Activated T-helper 17 cell treated with anti-CD3 and anti-CD28 coated beads, Interleukin-2, amount 50 U/mL, for 72 hours (primary cell): ENCODE measurements around the gene PPP1R11. TPM values are rescaled to one million over a fixed set of nuclear protein-coding genes. Genes with fewer than 3 reads are reported as not detected.

ENCODE experiments used
- ATAC-seq: fragments of 150-1000 bp; cut with Tn5 transposase; replicated peaks from 2 replicates; pipeline ENCODE4 v1.10.0; 2021; ENCODE audit warnings: mild to moderate bottlenecking, moderate library complexity
- H3K27ac Mint-ChIP-seq: one replicate; pipeline ENCODE4 v1.8.0; 2022; ENCODE audit warnings: mixed read lengths
- H3K27me3 Mint-ChIP-seq: one replicate; pipeline ENCODE4 v1.8.0; 2022; ENCODE audit warnings: mixed read lengths
- H3K36me3 Mint-ChIP-seq: one replicate; pipeline ENCODE4 v1.8.0; 2022; ENCODE audit warnings: low read depth, mild to moderate bottlenecking, mixed read lengths
- H3K4me1 Mint-ChIP-seq: one replicate; pipeline ENCODE4 v1.8.0; 2022; ENCODE audit warnings: mixed read lengths
- H3K4me3 Mint-ChIP-seq: one replicate; pipeline ENCODE4 v1.8.0; 2022; ENCODE audit warnings: mild to moderate bottlenecking, mixed read lengths
- H3K9me3 Mint-ChIP-seq: one replicate; pipeline ENCODE4 v1.8.0; 2022; ENCODE audit warnings: mixed read lengths
- total RNA-seq, 2 donors: library from RNA; stranded (reverse); gene quantifications; one replicate each; pipeline ENCODE4 v1.2.3, GENCODE V29; 2022

The PPP1R11 gene
- total RNA-seq, 2 donors from 2014 or later, result 50.8 to 69.9 TPM

DNA sequence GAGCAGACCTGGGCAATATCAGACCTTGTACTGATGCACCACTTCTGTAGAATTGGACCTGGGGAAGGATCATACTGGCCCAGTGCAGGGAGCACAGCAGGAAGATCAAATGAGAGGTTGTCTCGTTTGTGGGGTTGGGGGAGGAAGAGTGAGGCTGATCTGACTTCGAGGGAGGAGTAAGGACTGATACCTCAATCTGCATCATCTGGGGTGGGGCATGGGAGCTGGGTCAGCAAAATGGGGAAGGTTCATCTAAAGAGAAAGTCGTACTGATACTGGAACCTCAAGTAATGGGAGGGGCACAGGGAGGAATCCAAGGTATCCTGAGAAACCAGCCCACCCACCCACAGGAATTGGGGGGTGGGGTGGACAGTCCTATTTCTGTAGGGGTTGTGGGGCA lies 4.9 kb downstream of the PPP1R11 start:
- Mint-ChIP-seq H3K27ac (no peak overlapping the region), H3K9me3 (no peaks in the 10 kb centered on the region), H3K4me1 (peaks cover 57% of the 10 kb centered on the region), H3K27me3 (peaks cover 32% of the 10 kb centered on the region), H3K4me3 (peak overlapping the region; percentile 2), H3K36me3 (peaks cover 51% of the 10 kb centered on the region)
- ATAC-seq, result no peak

DNA sequence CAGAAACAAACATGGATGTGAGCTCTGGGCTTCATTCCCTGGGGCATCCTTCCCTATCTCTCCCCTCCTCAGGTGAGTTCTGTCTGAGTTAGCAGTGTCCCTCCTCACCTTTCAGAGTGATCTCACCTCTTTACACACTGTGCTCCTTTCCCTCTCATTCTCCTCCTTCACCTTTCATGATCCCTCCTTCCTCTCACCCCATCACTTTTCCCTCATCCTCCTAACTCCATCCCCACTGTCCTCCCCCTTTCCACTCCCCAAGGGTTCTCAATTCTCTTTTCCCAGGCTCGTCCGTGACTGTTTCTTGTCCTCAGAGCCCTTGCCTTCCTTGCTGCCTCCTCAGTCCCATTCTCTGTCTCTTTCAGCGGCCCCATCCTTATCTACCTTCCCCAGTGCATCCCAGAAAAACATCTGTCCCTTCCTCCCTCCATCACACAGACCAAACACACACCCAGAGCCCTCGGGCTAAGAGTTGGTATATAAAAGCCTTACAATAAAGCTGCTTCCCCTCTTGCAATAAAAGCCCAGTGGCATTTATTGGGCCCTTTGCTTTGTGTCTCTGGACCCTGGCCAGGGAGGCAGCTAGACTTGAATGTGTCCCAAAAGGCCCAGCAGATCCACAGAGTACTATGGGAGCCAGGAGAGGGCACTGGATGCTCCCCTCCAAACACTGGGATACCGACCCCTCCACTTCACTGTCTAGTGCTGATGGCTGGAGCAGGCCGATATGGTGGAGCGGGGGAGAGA lies 6.7 kb downstream of the PPP1R11 start:
- ATAC-seq, result no peak
- H3K27ac Mint-ChIP-seq, result no peak overlapping the region

DNA sequence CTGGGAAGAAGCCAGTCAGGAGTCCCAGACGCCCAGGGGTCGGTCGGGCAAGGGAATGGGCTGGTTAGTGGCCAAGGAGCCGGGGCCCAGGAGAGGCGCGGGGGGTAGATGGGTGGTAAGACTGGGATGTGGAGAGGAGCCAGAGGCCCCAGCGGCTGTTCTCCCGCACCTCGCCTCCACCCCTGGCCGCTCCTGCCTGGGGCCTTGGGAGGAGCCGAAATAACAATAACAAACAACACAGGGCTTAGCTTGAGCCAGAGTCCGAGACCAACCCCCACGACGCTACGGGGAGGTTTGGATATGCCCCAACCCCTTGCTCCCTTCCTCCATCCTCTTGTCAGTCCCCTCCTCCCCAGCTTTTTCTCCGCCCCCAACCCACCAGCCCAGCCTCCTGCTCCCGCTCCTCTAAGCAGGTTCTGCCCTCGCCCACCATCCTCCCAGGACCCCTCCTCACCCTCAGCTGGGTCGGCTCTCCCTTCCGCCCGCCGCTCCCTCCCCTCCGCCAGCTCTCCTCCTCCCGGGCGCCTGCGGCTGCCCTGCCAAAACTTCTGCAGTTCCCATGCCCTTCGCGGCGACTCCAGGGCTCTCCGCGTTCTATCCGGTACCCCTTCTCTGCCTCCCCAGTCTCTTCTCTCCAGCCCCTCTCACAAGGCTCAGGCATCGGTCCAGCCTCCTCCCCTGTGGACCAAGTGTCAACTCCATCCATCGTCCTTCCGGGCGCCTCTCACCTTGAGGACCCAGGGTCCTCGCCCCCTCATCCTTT lies 7.5 kb downstream of the PPP1R11 start:
- H3K4me1 Mint-ChIP-seq, result peaks cover 53% of the 10 kb centered on the region
- H3K4me3 Mint-ChIP-seq, result peak overlapping the region; percentile 68
- peaks cover 25% of the 10 kb centered on the region for H3K36me3 Mint-ChIP-seq
- H3K27me3 Mint-ChIP-seq, result peaks cover 32% of the 10 kb centered on the region
- no peaks in the 10 kb centered on the region for H3K9me3 Mint-ChIP-seq
- ATAC-seq, result no peak
- H3K27ac Mint-ChIP-seq, result no peak overlapping the region

More for the DNA sequence above, 6.7 kb downstream of the PPP1R11 start:
- peaks cover 53% of the 10 kb centered on the region for H3K4me1 Mint-ChIP-seq
- H3K27me3 Mint-ChIP-seq, result peaks cover 32% of the 10 kb centered on the region
- peak overlapping the region; percentile 68 for H3K4me3 Mint-ChIP-seq
- H3K36me3 Mint-ChIP-seq, result peaks cover 33% of the 10 kb centered on the region
- H3K9me3 Mint-ChIP-seq, result no peaks in the 10 kb centered on the region

DNA sequence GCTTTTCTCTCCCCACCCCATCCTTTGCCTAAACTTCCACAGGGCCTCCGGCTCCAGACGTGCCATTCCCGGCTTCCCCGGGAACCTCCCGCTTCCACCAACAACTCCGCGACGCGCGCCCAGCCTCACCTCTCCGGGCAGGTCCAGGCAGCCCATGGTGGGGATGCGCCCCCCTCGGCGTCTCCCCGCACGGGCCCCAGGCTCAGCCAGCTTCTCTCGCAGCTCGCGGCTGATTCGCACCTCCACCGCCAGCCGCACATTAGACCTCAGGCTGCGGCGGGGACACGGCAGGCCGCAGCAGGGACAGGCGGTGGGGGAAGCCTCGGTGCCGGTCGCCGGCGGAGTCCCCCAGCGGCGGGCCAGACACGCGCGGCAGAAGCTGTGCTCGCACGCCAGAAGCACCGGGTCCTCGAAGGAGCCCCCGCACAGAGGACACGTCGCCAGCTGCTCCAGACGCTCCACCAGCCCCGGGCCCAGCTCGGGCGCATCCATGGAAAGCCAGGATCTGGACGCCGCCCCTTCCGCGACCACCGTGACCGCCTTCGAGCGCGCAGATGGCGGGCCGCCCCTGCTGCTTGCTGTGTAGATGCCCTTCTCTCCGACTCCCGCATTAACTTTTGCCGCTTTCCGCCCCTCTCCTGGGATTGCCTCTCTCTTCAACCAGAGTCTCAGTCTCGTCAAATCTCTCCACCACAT lies 8.2 kb downstream of the PPP1R11 start, which contains the start of gene RNF39:
Gene RNF39, minus strand, starts transcription at position 676 of the 696 bp plus-strand sequence. Its CDS starts 184 bp downstream, at position 492.
- peaks cover 30% of the 10 kb centered on the region for H3K27me3 Mint-ChIP-seq
- no peaks in the 10 kb centered on the region for H3K9me3 Mint-ChIP-seq
- H3K4me3 Mint-ChIP-seq, result peak within 1 kb of the TSS; percentile 68
- no peak for ATAC-seq
- H3K4me1 Mint-ChIP-seq, result peaks cover 47% of the 10 kb centered on the region
- H3K36me3 Mint-ChIP-seq, result peaks cover 17% of the 10 kb centered on the region
- H3K27ac Mint-ChIP-seq, result no peak within 1 kb of the TSS

DNA sequence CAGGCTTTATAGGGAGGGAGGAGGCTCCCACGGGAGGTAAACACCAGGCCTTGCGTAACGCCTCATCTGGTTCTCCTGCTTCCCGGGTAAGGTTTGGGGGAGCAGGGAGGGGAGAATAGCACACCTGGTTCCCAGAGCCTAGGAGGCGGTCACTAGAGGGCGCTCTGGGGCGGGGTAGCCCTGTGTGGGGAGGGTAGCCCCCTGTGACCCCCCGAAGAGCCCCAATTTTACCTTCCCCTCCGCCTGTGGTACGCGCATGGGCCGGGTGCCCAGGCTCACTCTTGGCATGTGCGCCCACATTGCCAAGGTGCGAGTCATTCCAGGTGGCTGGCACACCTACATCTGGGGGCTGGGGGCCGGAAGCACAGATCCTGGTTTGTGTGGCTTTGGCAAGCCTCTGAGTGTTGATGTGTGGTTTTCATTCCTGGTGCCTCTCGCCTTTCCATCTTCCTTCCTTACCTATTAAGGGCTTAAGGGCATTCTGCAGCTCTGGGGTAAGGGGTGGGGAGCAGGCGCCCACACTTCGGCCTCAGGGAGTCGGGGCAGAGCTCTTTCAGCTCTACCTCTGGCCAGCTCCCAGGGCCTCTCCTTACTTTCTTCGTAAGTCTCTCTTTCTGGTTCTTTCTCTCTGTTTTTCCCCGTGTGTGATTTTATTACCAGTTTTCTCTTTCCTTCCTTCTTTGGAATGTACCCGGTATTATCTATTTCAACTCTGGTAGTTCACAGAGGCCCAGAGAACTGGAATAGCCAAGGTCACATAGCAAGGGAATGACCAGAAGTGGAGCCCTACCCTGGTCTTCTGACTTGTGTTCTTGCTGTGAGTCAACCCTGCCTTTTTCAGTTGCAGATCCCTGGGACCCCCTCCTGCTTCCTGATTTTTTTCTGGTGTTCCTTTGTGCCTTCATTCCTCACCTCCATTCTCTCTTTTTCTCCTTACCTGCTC lies 9.1 kb downstream of the PPP1R11 start:
- peaks cover 25% of the 10 kb centered on the region for H3K27me3 Mint-ChIP-seq
- no peak overlapping the region for H3K27ac Mint-ChIP-seq
- peaks cover 10% of the 10 kb centered on the region for H3K36me3 Mint-ChIP-seq
- H3K4me1 Mint-ChIP-seq, result peaks cover 39% of the 10 kb centered on the region
- no peaks in the 10 kb centered on the region for H3K9me3 Mint-ChIP-seq
- no peak for ATAC-seq
- H3K4me3 Mint-ChIP-seq, result peak overlapping the region; percentile 68

DNA sequence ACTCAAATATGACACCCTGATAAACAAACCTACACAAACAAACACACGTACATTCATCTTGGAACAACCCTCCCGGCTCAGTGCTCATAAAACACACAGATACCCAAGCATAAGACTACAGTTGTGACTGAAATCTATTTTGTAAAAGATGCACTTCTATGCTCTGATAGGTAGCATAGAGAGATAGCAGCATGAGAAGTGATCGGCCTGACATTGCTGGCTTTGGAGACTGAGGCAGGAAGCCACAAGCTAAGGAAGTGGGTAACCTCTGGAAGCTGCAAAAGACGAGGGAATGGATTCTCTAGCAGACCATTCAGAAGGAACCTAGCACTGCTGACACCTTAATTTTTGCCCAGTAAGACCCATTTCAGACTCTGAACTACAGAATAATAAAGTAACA lies 10.2 kb downstream of the PPP1R11 start:
- peaks cover 32% of the 10 kb centered on the region for H3K4me1 Mint-ChIP-seq
- peaks cover 17% of the 10 kb centered on the region for H3K27me3 Mint-ChIP-seq
- H3K27ac Mint-ChIP-seq, result no peak overlapping the region
- no peaks in the 10 kb centered on the region for H3K9me3 Mint-ChIP-seq
- peaks cover 2% of the 10 kb centered on the region for H3K36me3 Mint-ChIP-seq
- no peak overlapping the region for H3K4me3 Mint-ChIP-seq
- no peak for ATAC-seq

DNA sequence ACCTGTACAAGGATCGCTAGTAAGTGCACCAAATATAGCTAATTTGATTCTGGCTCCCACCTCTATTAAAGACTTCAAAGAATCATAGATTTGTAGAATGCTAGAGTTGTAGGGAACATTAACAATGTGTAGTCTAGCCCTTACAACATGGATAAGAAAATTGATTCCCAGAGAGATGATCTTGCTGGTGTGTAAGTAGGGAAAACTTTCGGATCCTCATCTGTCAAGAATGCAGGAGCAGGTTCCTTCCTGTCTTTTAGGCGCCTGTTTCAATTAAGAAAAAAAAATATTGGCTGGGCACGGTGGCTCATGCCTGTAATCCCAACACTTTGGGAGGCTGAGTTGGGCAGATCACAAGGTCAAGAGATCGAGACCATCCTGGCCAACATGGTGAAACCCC lies 20.9 kb downstream of the PPP1R11 start:
- H3K27me3 Mint-ChIP-seq, result peaks cover 28% of the 10 kb centered on the region
- no peaks in the 10 kb centered on the region for H3K9me3 Mint-ChIP-seq
- ATAC-seq, result no peak
- no peak overlapping the region for H3K27ac Mint-ChIP-seq
- H3K4me1 Mint-ChIP-seq, result no peaks in the 10 kb centered on the region
- no peak overlapping the region for H3K4me3 Mint-ChIP-seq
- no peaks in the 10 kb centered on the region for H3K36me3 Mint-ChIP-seq

DNA sequence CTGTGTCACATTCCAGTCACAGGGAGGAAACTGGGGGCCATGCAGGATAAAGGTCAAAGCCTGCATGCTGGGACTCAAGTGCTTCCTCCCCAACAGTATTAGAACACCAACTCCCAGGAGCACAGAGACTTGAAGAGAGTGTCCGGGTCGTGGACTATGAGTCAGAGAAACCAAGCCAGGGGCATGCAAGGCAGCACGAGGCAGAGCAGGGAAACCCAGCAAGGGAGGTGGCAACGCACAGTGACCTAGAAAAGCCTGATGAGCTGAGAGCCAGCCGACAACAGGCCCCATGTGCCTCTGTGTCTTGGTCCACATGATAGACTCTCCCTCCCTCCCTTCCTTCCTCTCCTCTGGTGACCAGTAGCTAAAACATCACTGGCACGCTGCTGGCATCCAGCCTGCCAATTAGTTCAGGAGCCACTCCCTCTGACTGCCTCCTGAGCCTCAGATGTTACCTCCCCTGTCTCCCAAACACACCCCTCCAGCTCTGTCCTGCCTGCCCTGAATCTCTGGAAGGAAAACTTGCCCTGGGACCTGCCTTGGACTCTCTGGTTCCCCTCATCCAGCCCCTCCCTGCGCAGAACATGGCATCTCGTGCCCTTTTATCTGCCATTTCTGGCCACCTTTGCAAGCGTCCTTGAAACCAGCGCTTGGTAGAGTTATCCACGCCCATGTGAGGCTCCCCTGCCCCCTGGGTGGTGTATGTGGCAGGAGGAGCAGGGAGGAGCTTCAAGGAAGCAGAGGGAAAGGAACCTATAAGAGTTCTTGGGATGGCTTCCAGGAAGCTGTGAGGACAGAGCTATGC lies 24.8 kb downstream of the PPP1R11 start:
- Mint-ChIP-seq H3K4me3 (no peak overlapping the region), H3K36me3 (no peaks in the 10 kb centered on the region), H3K27me3 (peaks cover 48% of the 10 kb centered on the region), H3K9me3 (no peaks in the 10 kb centered on the region), H3K27ac (no peak overlapping the region), H3K4me1 (no peaks in the 10 kb centered on the region)
- no peak for ATAC-seq

DNA sequence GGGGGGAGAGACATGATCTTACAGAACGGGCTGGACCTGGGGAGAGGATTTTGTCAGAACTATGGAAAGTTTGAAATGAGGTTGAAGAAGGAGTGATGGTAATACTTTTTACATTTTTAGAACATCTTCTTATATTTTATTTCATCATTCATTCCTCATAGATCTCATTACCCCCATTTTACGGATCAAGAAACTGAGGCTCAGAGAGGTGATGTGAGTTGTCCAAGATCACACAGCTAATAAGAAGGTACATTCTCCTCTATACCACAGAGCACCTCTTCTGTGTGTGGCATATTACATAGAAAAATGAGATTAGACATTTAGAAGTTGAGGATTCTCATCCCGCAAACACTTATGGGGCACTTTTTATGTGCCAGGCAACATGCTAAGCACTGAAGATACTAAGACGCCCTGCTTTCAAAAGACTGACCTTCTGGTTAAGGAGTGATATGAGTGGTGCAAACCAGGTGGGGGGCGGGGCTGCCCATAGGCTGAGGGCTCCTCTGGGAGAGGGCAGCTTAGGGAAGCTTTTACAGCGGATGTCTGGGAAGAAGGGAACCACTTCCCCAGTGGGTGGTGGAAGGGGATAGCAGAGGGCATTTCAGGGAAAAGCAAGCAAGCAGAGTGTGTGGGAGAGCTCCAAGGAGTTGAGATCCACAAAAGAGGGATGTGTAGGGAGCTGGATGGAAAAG lies 26.0 kb downstream of the PPP1R11 start:
- no peak overlapping the region for H3K4me3 Mint-ChIP-seq
- H3K27me3 Mint-ChIP-seq, result peaks cover 53% of the 10 kb centered on the region
- H3K36me3 Mint-ChIP-seq, result no peaks in the 10 kb centered on the region
- no peak for ATAC-seq
- no peak overlapping the region for H3K27ac Mint-ChIP-seq
- H3K9me3 Mint-ChIP-seq, result no peaks in the 10 kb centered on the region
- H3K4me1 Mint-ChIP-seq, result peaks cover 10% of the 10 kb centered on the region

DNA sequence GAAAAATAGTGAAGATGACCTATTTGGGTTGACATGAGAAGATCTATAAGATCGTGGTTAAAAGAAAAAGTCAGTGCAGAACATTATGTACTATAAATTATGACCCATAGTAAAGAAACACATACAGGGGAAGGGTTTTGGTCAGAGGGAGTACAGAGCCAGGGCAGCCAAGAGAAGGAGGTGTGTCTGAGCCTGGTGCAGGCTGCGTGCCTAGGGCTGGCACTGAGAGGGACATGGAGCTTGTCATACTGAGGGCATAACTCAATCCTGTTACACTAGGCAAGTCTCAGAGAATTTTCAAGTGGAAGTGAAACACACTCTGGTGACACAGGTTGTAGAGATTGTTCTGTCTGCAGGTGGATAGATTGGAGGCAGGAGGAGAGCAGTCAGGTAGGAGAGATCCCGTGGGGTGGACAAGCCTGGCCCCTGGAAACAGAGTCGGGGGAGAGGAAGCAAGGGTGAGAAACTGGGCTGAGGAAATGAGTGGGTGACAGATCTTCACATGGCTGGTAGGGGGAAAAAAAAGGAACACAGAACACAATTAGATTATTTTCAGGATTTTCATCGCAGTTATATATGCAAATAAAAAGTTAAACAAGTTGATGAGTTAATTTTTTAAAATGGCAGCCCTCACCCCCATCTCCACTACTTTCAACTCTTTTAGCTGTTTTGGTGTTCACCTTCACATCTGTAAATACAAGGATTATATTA lies 27.1 kb downstream of the PPP1R11 start:
- Mint-ChIP-seq H3K27me3 (peaks cover 58% of the 10 kb centered on the region), H3K36me3 (no peaks in the 10 kb centered on the region), H3K27ac (no peak overlapping the region), H3K4me1 (peaks cover 10% of the 10 kb centered on the region), H3K9me3 (no peaks in the 10 kb centered on the region), H3K4me3 (no peak overlapping the region)
- ATAC-seq, result no peak

DNA sequence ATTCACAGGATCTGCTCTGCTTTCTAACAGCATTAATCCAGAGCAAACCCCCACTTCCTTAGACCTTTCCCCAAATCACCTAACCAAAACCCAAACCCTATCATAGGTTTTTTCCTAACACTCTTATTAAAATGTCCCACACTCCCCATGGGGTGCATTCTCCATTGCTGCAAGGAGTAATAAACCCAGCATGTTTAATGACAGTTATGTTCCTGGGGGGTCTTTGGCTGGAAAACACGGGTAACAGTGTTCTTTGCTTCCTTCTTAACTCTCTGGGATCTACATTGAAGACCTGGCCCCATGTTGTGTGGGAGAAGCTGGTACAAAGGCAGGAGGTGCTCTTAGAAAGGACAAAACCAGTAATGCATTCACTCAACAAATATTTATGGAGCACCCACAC lies 29.8 kb downstream of the PPP1R11 start:
- no peak overlapping the region for H3K27ac Mint-ChIP-seq
- no peaks in the 10 kb centered on the region for H3K9me3 Mint-ChIP-seq
- peaks cover 18% of the 10 kb centered on the region for H3K4me1 Mint-ChIP-seq
- H3K36me3 Mint-ChIP-seq, result no peaks in the 10 kb centered on the region
- no peak overlapping the region for H3K4me3 Mint-ChIP-seq
- peaks cover 58% of the 10 kb centered on the region for H3K27me3 Mint-ChIP-seq
- ATAC-seq, result no peak
